Calu3 (cell line): ENCODE measurements around the gene PROCR. TPM values are rescaled to one million over a fixed set of nuclear protein-coding genes. Genes with fewer than 3 reads are reported as not detected.
"Not testable (repeated sequence)": the region's sequence is repeated elsewhere in the genome, so short reads cannot be mapped to it uniquely, and the experiment has no call there.

Experiments
- BruUV-seq: library from RNA; stranded (reverse); fragments of 400-500 nt; replicated peaks from 2 replicates; lab custom pipeline; 2021; lab: Mats Ljungman, UMichigan
- CTCF ChIA-PET: fragments of 300-600 bp; sonication (Branson Sonifier 250); formaldehyde crosslinking; loops from one replicate; lab custom pipeline; 2022; ENCODE audit warnings: antibody characterized with exemption; lab: Charles Lee
- DNase-seq: peaks from one replicate; pipeline ENCODE4 v3.0.0; 2022
- H3K27ac Mint-ChIP-seq: one replicate; pipeline ENCODE4 v1.8.0; 2022; ENCODE audit warnings: mixed read lengths; ENCODE audit not compliant: unreplicated experiment
- H3K27me3 Mint-ChIP-seq: one replicate; pipeline ENCODE4 v1.8.0; 2022; ENCODE audit warnings: mixed read lengths; ENCODE audit not compliant: unreplicated experiment
- H3K36me3 Mint-ChIP-seq: one replicate; pipeline ENCODE4 v1.8.0; 2022; ENCODE audit warnings: mild to moderate bottlenecking, moderate library complexity, mixed read lengths; ENCODE audit not compliant: insufficient read depth, unreplicated experiment
- H3K4me1 Mint-ChIP-seq: one replicate; pipeline ENCODE4 v1.8.0; 2022; ENCODE audit warnings: mild to moderate bottlenecking, low read depth, mixed read lengths; ENCODE audit not compliant: unreplicated experiment
- H3K4me3 Mint-ChIP-seq: one replicate; pipeline ENCODE4 v1.8.0; 2022; ENCODE audit warnings: mild to moderate bottlenecking, low read depth, moderate library complexity, mixed read lengths; ENCODE audit not compliant: unreplicated experiment
- H3K9me3 Mint-ChIP-seq: one replicate; pipeline ENCODE4 v1.8.0; 2022; ENCODE audit warnings: low read depth, mixed read lengths; ENCODE audit not compliant: unreplicated experiment
- intact Hi-C: fragments of 100-400 bp; cut with micrococcal nuclease; formaldehyde crosslinking; loops from one replicate; pipeline ENCODE4 v1.10.0; 2022; ENCODE audit not compliant: unreplicated experiment
- total RNA-seq: library from RNA; stranded (reverse); gene quantifications from 2 replicates; pipeline ENCODE4 v1.2.3, GENCODE V29; 2022
- TF ChIP-seq, protein P1 (sequence below): fragments of 200-600 bp; IDR thresholded peaks from one replicate; pipeline ENCODE4 v1.8.0; 2022; ENCODE audit warnings: antibody characterized with exemption; ENCODE audit not compliant: unreplicated experiment

Gene PROCR
- total RNA-seq, 1 experiment from 2014 or later: 9.7 TPM

DNA sequence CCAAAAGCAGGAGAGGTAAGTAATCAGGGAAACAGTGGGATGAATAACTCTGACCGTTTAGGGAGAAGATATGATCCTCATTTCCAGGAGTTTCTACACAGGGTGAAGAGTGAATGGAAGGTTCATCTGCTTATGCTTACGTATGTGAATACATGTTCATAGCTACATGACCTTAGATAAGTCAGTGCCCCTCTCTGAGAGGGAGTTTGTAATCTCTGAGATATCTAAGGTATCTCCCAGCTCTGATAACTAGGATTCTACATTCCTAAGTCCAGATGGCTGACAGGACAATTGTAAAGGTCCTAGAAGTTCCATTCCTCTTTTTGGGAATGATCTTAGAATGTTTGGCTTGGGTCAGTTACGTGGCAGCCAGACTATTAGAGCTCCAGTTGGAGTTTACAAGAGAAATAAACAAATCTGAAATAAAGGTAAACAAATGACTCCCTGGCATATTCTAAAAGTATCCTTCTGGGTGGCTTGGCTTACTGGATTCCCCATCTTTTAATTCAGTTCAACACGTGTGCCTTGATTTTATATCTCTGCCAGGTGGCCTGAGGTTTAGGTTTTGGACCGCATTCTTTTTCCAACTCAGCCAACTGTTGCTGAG lies 15.8 kb downstream of the PROCR start:
- TF ChIP-seq, protein P1, sequence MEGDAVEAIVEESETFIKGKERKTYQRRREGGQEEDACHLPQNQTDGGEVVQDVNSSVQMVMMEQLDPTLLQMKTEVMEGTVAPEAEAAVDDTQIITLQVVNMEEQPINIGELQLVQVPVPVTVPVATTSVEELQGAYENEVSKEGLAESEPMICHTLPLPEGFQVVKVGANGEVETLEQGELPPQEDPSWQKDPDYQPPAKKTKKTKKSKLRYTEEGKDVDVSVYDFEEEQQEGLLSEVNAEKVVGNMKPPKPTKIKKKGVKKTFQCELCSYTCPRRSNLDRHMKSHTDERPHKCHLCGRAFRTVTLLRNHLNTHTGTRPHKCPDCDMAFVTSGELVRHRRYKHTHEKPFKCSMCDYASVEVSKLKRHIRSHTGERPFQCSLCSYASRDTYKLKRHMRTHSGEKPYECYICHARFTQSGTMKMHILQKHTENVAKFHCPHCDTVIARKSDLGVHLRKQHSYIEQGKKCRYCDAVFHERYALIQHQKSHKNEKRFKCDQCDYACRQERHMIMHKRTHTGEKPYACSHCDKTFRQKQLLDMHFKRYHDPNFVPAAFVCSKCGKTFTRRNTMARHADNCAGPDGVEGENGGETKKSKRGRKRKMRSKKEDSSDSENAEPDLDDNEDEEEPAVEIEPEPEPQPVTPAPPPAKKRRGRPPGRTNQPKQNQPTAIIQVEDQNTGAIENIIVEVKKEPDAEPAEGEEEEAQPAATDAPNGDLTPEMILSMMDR: no peak
- Mint-ChIP-seq H3K27me3 (peaks cover 13% of the 10 kb centered on the region), H3K27ac (no peak overlapping the region), H3K9me3 (no peaks in the 10 kb centered on the region), H3K4me1 (peaks cover 58% of the 10 kb centered on the region), H3K36me3 (peaks cover 18% of the 10 kb centered on the region), H3K4me3 (no peak overlapping the region)
- DNase-seq: no peak
- CTCF ChIA-PET: interaction anchor here (2.7 kb wide), 1 partner anchor 43 kb away, joined by 10 read pairs; no protein-coding TSS in a partner anchor
- intact Hi-C loops: no loop called here
- no TSS peak for BruUV-seq

DNA sequence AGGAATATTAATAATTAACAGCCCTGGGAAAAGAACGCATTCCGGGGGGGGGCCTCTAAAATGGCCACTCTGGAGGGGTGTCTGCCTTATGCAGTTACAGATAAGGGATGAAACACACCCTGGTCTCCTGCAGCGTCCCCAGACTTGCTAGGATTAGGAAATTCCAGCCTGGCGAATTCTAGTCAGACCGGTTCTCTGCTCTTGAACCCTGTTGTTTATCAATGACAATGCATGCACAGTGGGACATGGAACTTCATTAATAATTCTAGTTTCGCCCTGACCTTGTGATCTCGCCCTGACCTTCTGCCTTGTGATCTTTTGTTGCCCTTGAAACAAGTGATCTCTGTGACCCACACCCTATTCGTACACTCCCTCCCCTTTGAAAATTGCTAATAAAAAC lies 17.4 kb downstream of the PROCR start:
- peaks cover 70% of the 10 kb centered on the region for H3K4me1 Mint-ChIP-seq
- intact Hi-C loops: not testable (repeated sequence)
- H3K4me3 Mint-ChIP-seq: peak overlapping the region; percentile 11

DNA sequence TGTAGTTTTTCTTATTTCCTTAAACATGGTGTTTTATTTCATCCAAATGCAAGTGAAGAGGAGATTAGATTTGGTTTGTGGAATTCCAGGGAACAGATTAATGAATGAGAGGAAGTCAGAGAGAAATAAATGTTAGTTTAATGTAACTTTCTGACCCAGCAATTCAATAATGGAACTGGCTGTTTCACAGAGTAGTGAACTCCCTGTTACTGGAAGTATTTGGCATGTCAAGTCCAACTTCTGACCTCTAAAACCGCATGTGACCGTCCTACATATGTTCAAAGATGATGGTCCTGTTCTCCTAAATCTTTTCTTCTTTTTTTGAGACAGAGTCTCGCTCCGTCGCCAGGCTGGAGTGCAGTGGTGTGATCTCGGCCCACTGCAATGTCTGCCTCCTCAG lies 18.7 kb downstream of the PROCR start:
- TF ChIP-seq, protein P1: no peak
- intact Hi-C loops: no loop called here
- no peak overlapping the region for H3K4me3 Mint-ChIP-seq
- H3K27me3 Mint-ChIP-seq: no peaks in the 10 kb centered on the region
- no peaks in the 10 kb centered on the region for H3K9me3 Mint-ChIP-seq
- no peak for DNase-seq
- H3K36me3 Mint-ChIP-seq: peaks cover 18% of the 10 kb centered on the region
- peak overlapping the region; percentile 52 for H3K27ac Mint-ChIP-seq
- CTCF ChIA-PET: no interaction called here
- no TSS peak for BruUV-seq
- H3K4me1 Mint-ChIP-seq: peaks cover 72% of the 10 kb centered on the region

More for the DNA sequence above, 17.4 kb downstream of the PROCR start:
- peak; percentile 76 for DNase-seq
- not testable (repeated sequence) for H3K27me3 Mint-ChIP-seq, BruUV-seq, H3K9me3 Mint-ChIP-seq
- CTCF ChIA-PET: interaction anchor here (0.6 to 2.7 kb wide), 3 partner anchors 42 to 816 kb away, joined by 3 to 10 read pairs (median 4); partner anchors contain the start of gene EDEM2
- H3K36me3 Mint-ChIP-seq: peaks cover 18% of the 10 kb centered on the region
- H3K27ac Mint-ChIP-seq: peak overlapping the region; percentile 52

DNA sequence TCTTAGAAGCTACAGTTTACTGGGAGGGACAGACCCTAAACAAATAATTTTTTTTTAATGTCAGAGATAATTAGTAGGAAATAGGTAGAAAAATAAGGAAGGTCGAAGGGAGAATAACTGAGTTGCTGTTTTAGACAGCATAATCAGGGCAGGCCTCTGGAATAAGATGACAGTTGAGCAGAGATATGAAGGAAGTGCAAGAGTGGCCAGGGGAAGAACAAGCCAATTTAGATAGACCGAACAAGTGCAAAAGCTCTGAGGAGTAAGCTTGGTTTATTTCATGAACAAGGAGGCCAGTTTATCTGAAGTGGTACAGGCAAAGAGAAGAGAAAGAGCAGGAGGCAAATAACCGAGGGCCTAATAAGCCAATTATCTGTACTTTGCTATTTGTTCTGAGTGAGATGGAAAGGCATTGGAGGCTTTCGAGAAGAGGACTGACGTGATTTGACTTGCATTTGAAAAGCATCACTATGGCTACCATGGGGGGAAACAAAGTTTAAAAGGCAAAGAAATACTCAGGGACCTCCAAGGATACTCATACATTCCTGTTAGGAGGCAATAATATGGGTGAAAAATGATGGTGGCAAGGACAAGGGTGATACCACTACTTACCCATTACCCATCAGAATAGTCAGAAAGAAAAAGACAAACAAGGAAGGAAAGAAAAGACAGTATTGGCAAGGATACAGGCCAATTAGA lies 19.7 kb downstream of the PROCR start:
- H3K4me3 Mint-ChIP-seq: no peak overlapping the region
- CTCF ChIA-PET: interaction anchor here (0.7 to 1.9 kb wide), 3 partner anchors 44 to 58 kb away, joined by 3 to 5 read pairs (median 3); partner anchors contain the start of gene EDEM2
- DNase-seq: no peak
- H3K9me3 Mint-ChIP-seq: peaks cover 3% of the 10 kb centered on the region
- intact Hi-C loops: no loop called here
- peaks cover 18% of the 10 kb centered on the region for H3K36me3 Mint-ChIP-seq
- H3K27me3 Mint-ChIP-seq: no peaks in the 10 kb centered on the region
- H3K4me1 Mint-ChIP-seq: peaks cover 72% of the 10 kb centered on the region
- BruUV-seq: no TSS peak
- TF ChIP-seq, protein P1: no peak
- H3K27ac Mint-ChIP-seq: peak overlapping the region; percentile 52
